Uterus (tissue), 4 donors: ENCODE results near the gene SLC10A6. TPM values are rescaled to one million over a fixed set of nuclear protein-coding genes. Genes with fewer than 3 reads are reported as not detected.

Experiments used
- DNase-seq, 2 donors: peaks; one replicate each; pipeline ENCODE4 v3.0.0-alpha.2; 2019 to 2020
- H3K27ac ChIP-seq, 2 donors: fragments of 200-600 bp; sonication (generic); 1 replicate in 1 of 2; 2 replicates in 1 of 2; pipeline ENCODE4 v1.5.1; 2016 to 2018
- H3K27me3 ChIP-seq, 2 donors: fragments of 200-600 bp; sonication (generic); one replicate each; pipeline ENCODE4 v1.5.1; 2018 to 2019; ENCODE audit warnings: control low read depth in 1 of 2
- H3K36me3 ChIP-seq, 2 donors: fragments of 200-600 bp; sonication (generic); one replicate each; pipeline ENCODE4 v1.5.1; 2019; ENCODE audit warnings: control low read depth in 1 of 2
- H3K4me1 ChIP-seq, 2 donors: fragments of 200-600 bp; sonication (generic); one replicate each; pipeline ENCODE4 v1.5.1; 2018 to 2019; ENCODE audit warnings: control low read depth in 1 of 2
- H3K4me3 ChIP-seq, 2 donors: fragments of 200-600 bp; sonication (generic); 1 replicate in 1 of 2; 2 replicates in 1 of 2; pipeline ENCODE4 v1.5.1; 2018 to 2019; ENCODE audit warnings: mild to moderate bottlenecking in 1 of 2
- H3K9me3 ChIP-seq, 2 donors: fragments of 200-600 bp; sonication (generic); one replicate each; pipeline ENCODE4 v1.5.1; 2019; ENCODE audit warnings: control low read depth in 1 of 2
- POLR2A ChIP-seq, 2 donors: fragments of 450-650 bp; IDR thresholded peaks; one replicate each; pipeline ENCODE4 v1.6.1; 2016; ENCODE audit warnings: antibody characterized with exemption in 2 of 2, mild to moderate bottlenecking in 1 of 2, moderate library complexity in 1 of 2
- intact Hi-C: fragments of 100-400 bp; cut with DNase I; formaldehyde crosslinking; loops from one replicate; pipeline ENCODE4 v1.15.1; 2023; ENCODE audit warnings: low total_unique reads
- total RNA-seq, 4 donors: library from RNA; depleted of rRNA in 3 of 4; stranded (reverse); fragments of >200 nt in 3 of 4; gene quantifications; one replicate each; pipeline versions ENCODE4 v1.1.0 to v1.2.4, GENCODE V29; 2014 to 2023
- TF ChIP-seq, protein P1 (sequence below), 4 experiments: fragments of 200-600 bp in 2 of 4; fragments of 450-650 bp in 2 of 4; sonication (generic) in 2 of 4; IDR thresholded peaks; one replicate each; pipeline ENCODE4 v1.5.1; 2016 to 2019; ENCODE audit warnings: antibody characterized with exemption in 4 of 4, mild to moderate bottlenecking in 2 of 4, moderate library complexity in 1 of 4
- donor health status: DM: yes; HTN: yes; CAD: no.

The SLC10A6 gene
- total RNA-seq, 4 donors from 2014 or later: 2.0 to 23.8 (median 6.5) TPM; not detected in 1

DNA sequence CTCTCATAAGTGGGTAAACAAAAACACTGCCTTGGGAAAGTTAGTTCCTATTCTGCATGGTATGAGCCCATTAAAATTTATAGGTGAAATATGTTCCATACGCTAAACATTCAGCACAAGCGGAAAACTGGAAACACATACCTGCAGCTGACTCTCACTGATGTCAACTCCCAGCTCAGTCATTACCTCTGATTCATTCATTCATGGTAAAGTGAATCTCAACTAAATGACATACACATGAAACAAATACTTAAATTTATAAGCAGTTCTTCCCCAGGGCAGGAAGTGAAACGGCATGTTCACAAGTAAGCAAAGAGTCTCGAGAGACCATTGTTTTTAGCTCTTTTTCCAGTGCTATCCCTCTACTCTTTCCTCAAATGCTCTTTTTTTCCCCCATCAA lies 1.6 kb downstream of the SLC10A6 start:
- no peak for DNase-seq
- no peaks in the 10 kb centered on the region for H3K36me3 ChIP-seq
- H3K27ac ChIP-seq: peak overlapping the region in 1 of 2 donors; percentile 54
- intact Hi-C loops: no loop called here
- TF ChIP-seq, protein P1, sequence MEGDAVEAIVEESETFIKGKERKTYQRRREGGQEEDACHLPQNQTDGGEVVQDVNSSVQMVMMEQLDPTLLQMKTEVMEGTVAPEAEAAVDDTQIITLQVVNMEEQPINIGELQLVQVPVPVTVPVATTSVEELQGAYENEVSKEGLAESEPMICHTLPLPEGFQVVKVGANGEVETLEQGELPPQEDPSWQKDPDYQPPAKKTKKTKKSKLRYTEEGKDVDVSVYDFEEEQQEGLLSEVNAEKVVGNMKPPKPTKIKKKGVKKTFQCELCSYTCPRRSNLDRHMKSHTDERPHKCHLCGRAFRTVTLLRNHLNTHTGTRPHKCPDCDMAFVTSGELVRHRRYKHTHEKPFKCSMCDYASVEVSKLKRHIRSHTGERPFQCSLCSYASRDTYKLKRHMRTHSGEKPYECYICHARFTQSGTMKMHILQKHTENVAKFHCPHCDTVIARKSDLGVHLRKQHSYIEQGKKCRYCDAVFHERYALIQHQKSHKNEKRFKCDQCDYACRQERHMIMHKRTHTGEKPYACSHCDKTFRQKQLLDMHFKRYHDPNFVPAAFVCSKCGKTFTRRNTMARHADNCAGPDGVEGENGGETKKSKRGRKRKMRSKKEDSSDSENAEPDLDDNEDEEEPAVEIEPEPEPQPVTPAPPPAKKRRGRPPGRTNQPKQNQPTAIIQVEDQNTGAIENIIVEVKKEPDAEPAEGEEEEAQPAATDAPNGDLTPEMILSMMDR (IDR thresholded peaks at IDR 0.05): no peak
- no peak for TF ChIP-seq POLR2A (IDR thresholded peaks at IDR 0.05)
- no peaks in the 10 kb centered on the region for H3K27me3 ChIP-seq
- H3K4me3 ChIP-seq: no peak overlapping the region
- no peaks in the 10 kb centered on the region for H3K4me1 ChIP-seq
- H3K9me3 ChIP-seq: no peaks in the 10 kb centered on the region

DNA sequence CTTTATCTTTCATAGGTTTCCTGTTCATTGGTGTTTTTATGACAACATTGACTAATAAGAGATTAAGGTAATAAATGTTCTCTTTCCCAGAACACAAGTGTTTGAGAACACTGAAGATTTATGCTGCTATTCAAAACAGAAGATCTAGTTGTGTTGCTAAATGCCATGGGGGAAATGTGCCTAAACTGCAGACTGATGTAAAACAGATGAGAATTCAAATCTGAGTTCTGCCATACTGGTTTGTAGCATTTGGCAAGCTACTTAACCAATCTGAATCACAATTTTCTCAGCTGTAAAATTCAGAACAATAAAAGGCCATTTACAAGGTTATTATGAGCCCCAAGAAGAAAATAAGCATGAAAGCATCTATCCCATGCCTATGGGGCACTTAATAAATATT lies 2.3 kb downstream of the SLC10A6 start:
- Histone ChIP-seq H3K9me3 (no peaks in the 10 kb centered on the region), H3K27ac (peak overlapping the region in 1 of 2 donors; percentile 1), H3K4me1 (no peaks in the 10 kb centered on the region), H3K36me3 (no peaks in the 10 kb centered on the region), H3K4me3 (no peak overlapping the region), H3K27me3 (no peaks in the 10 kb centered on the region)
- TF ChIP-seq, protein P1 (IDR thresholded peaks at IDR 0.05): no peak
- no peak for TF ChIP-seq POLR2A (IDR thresholded peaks at IDR 0.05)
- DNase-seq: no peak
- intact Hi-C loops: no loop called here

DNA sequence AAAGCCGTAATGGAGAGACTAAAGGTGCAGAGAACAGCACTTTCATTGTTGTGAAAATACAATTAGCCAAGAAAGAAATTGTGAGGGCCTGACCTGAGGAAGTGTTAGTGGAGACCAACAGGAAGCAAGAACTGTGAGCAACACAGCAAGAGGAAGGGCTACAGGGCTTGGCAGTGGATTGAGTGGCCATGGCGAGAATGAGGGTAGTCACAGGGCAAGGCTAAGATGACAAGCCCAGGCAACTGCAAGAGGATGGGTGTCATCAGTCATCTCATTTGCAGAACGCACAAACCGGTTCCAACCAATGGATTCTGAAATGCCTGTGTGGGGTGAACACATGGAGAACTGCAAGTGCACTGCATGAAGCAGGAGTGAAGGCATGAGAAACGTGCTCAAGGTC lies 3.6 kb downstream of the SLC10A6 start:
- no peaks in the 10 kb centered on the region for H3K9me3 ChIP-seq
- no peaks in the 10 kb centered on the region for H3K36me3 ChIP-seq
- no peak for DNase-seq
- no peak overlapping the region for H3K4me3 ChIP-seq
- H3K27ac ChIP-seq: no peak overlapping the region
- intact Hi-C loops: no loop called here
- no peak for TF ChIP-seq POLR2A (IDR thresholded peaks at IDR 0.05)
- TF ChIP-seq, protein P1 (IDR thresholded peaks at IDR 0.05): no peak
- H3K27me3 ChIP-seq: no peaks in the 10 kb centered on the region
- H3K4me1 ChIP-seq: no peaks in the 10 kb centered on the region

DNA sequence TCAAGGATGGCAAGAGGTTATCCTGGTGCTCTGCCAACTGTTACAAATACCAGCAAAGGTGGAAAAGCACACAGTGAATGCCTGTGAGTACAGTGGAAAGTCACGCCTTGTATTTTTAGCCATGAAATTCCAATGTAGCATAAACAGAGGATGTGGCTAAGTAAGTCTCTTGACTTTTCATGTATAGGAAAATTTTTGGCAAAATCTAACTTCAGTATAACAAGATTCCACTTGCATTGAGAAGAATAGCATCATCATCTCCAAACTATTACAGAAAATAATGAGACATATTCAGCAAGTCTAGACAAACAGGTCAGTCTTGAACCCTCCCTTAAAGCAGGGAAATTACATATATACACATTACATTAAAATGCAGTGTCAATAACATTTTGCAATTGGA lies 7.9 kb downstream of the SLC10A6 start:
- intact Hi-C loops: no loop called here
- Histone ChIP-seq H3K27me3 (no peaks in the 10 kb centered on the region), H3K4me1 (no peaks in the 10 kb centered on the region), H3K4me3 (no peak overlapping the region), H3K27ac (no peak overlapping the region), H3K36me3 (no peaks in the 10 kb centered on the region), H3K9me3 (no peaks in the 10 kb centered on the region)
- no peak for TF ChIP-seq POLR2A (IDR thresholded peaks at IDR 0.05)
- TF ChIP-seq, protein P1 (IDR thresholded peaks at IDR 0.05): no peak
- no peak for DNase-seq

DNA sequence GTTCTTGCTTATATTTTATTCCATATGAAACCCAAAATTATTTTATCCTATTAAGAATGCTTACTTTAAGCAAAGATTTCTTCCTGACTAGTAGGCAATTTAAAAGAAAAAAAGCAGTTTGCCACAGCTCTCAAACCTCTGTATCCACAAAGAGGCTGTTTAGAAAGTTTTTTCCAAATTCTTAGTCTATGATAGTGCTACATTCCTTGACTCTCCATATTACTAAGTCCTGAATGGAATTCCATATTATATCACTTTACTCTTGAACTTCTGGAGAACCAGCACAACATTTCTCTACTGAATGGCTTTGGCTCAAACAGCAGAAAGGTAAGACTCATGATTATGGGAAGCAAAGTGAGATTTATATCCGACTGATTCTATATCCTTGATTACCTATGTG lies 8.3 kb downstream of the SLC10A6 start:
- intact Hi-C loops: no loop called here
- H3K27me3 ChIP-seq: no peaks in the 10 kb centered on the region
- DNase-seq: no peak
- TF ChIP-seq, protein P1 (IDR thresholded peaks at IDR 0.05): no peak
- no peak for TF ChIP-seq POLR2A (IDR thresholded peaks at IDR 0.05)
- no peaks in the 10 kb centered on the region for H3K9me3 ChIP-seq
- H3K4me3 ChIP-seq: no peak overlapping the region
- no peaks in the 10 kb centered on the region for H3K4me1 ChIP-seq
- no peaks in the 10 kb centered on the region for H3K36me3 ChIP-seq
- no peak overlapping the region for H3K27ac ChIP-seq
